ENCODE results near the gene THSD4. TPM values are rescaled to one million over a fixed set of nuclear protein-coding genes. Genes with fewer than 3 reads are reported as not detected.

The THSD4 gene
- total RNA-seq, 2 donors from 2014 or later: 16.3 to 18.8 TPM

DNA sequence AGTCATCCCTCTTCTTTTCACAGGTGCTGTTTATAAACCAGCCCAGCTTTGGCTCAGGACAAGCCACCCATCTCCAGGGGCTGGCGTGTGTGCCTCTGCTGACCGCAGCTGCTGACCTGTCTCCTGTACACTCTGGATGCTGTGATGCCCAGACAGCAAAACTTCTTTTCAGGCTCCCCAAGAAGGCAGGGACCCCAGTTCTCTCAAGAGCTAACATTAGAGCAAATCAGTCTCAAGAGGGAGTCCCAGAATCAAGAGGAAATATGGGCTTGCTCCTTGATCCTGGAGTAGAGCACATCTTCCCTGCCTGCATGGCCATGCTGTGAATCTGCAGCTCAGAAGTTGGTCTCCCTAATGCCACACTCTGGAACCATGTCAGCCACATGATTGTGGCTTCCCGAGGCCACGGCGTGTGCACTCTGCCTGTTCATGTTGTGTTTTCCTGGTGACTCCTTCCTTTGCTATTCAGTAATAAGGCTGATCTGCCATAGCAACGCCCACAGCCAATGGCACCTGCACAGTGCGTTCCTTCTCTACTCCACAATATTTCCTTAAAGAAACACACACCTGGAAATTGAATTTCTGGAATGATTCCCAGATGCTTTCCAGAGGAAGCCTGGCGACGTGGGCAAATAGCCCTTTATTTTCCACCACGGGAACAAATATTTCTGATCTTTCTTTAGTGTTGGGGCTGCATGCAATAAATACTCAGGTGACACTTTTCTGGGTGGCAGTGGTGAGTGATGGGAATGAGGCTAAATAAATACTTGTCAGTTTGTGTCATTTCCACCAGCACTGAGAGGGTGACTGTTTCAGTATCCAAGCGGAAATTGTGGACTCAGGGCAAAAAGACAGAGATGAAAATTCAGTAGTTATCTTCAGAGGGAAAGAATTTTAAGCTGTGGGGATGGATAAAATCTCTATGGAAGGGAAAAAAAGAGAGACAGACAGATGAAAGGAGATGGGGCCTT, 21.9 kb upstream of the THSD4 start:
- DNase-seq (ENCODE audit: low spot score): no peak
- intact Hi-C loops (cut with DNase I): no loop called here

DNA sequence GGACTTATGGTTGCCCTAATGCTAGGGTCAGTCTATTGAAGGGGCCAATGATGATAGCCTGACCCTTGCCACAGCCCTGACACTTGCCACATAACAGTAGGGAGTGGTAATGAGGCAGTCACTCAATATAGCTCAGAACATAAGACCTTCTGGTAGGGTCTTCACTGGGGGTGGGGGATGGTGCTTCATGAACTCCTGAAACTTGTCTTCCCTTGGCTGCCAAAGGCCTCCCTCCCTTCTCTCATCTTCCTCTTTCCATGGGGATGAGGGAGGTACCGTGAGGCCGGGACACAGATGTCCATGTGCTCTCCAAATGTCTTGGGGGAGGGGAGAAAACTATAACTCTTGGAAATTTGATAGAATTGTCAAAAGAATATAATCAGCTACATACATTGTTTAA, 21.1 kb upstream of the THSD4 start:
- DNase-seq (ENCODE audit: low spot score): no peak
- intact Hi-C loops (cut with DNase I): no loop called here

DNA sequence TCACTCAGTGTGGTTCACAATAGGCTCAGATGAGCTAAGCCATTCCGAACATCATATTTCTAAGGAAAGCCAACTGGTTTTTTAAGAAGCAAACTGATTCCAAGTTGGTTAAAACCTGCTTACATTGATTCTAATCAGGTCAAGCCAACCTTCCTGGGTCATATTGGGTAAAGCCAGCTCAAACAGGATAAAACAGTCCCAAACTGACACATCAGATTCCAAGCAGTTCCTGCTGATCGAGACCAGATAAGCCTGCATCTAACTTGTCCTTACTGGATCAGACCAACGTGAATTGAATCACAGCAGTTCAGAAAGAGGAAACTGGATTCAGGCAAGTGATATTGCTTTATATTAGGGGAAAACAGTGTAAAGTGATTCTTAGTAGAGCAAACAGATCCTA, 18.6 kb upstream of the THSD4 start:
- DNase-seq (ENCODE audit: low spot score): no peak
- intact Hi-C loops (cut with DNase I): no loop called here

DNA sequence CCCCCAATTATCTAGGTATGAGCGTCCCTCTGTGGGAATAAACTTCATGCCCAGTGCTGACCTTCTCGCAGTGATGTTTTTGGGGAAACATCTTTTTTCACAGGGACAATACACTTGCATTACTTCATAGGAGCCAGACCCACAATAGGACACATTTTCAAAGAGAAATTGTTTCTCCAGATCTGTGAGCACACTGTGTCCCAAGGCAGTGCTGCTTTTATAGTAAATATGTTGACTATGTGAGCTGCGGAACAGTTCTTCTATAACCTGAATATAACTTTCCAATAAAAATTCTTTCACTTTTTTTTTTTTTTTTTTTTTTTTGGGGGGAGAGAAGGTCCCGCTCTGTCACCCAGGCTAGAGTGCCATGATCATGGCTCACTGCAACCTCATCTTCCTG, 17.4 kb upstream of the THSD4 start:
- DNase-seq (ENCODE audit: low spot score): no peak
- intact Hi-C loops (cut with DNase I): no loop called here

DNA sequence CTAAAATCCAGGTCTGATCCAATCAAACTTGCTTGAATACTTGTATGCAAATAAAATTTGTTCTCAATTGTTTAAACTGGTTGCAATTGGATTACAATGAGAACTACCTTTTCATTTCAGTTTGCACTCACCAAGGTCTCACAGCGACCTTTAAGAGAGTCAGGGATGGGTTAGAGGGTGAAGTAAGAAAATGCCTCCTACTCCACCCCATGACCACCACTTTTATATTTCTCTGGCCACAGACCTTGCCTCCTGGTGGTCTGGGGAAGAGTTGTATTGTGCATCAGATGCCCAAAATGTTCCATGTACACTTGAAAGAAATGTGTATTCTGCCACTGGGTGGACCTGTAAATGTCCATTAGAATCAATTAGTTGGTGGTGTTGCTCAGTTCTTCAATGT, 16.4 kb upstream of the THSD4 start:
- intact Hi-C loops (cut with DNase I): no loop called here
- DNase-seq (ENCODE audit: low spot score): no peak

DNA sequence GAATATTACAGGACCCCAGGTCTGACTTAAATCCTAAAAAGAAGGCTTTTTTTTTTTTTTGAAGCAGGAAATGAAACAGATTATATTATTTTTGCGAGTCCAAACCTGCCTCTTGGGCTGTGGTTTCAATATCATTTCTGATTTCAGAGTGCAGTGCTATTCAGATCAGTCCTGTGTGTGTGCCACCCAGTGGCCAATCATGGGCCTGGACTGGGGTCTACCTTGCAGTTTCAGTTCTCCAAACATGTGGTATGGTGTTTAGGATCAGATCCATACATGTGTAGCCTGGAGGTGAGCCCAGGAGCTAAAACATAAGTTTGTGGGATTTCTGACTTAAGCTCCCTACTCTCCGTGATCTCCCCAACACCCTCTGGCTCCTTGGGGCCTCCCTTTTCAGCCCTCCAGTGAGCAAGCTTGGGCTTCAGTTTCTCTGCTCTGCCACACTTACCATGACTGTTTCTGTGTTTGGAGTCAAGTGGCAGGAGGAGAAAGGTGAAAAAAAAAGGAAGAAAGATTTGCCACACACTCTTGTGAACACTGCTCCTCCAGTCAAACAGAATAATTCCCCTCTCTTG, 12.1 kb upstream of the THSD4 start:
- intact Hi-C loops (cut with DNase I): loop anchor here in 1 of 2 donors (10.0 kb wide), 1 partner anchor 78 kb away; no protein-coding TSS in a partner anchor
- DNase-seq (ENCODE audit: low spot score): no peak

DNA sequence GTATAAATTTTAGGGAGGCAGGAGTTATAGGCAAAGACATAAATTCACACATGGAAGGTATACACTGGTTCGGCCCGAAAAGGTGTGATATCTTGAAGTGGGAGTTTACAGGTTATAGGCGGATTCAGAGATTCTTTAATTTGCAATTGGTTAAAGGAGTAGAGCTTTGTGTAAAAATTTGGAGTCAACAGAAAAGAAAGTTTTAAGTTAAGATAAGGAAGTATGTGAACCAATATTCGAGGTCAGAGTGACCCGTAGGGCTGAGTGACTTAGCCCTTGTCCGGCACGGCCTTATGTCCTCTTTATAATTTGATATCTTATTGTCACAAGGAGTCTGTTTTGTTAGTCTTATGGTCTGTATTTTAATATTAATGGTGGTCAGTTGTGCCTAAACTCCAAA, 10.6 kb upstream of the THSD4 start:
- no peak for DNase-seq (ENCODE audit: low spot score)
- intact Hi-C loops (cut with DNase I): loop anchor here in 1 of 2 donors (10.0 kb wide), 1 partner anchor 80 kb away; no protein-coding TSS in a partner anchor

DNA sequence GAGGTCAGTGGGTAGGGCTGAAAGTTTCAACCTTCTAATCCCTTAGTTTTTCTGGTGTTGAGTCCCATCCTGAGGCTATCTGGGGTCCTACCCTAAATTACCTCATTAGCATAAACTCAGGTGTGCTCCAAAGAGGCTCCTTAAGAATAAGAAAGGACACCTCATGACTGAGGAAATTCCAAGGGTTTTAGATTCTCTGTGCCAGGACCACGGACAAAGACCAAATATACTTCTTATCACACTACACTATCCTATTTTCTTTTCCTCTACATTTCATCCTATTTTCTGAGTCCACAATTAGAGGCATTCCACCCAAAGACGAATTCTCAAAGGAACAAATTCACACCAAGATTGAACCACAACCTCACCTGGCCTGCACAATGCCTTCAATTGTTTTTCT, 9.8 kb upstream of the THSD4 start:
- intact Hi-C loops (cut with DNase I): loop anchor here in 1 of 2 donors (10.0 kb wide), 1 partner anchor 81 kb away; no protein-coding TSS in a partner anchor

DNA sequence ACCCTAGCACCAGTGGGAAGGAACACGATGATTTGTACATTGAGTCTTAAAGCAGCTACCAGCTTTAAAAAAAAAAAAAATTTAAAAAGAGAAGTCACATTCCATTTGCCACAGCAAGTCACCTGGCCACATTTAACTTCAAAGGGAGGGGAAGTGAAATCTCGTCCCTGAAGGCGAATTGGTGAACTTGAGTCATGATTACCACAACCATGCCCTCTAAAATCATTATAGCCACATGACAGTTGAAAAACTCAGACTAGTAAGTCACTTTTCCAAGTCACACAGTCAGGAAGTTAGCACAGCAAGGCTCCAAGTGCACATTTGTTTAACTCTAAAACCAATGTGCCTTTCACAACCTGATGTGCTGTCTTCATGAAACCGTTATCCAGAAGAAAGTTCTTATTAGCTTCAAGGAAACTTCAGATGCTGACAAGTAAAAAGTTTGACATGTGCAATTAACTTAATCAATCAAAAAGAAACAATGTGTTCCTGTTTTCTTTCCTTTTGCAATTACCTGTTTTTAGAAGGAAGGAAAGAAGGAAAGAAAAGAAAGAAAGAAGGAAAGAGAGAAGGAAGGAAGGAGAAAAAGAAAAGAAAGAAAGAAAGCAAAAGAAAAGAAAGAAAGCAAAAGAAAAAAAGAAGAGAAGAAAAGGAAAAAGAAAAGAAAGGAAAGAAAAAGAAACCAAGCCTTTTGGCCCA, 8.3 kb upstream of the THSD4 start:
- no peak for DNase-seq (ENCODE audit: low spot score)
- intact Hi-C loops (cut with DNase I): loop anchor here in 1 of 2 donors (10.0 kb wide), 1 partner anchor 82 kb away; no protein-coding TSS in a partner anchor

More for the DNA sequence above, 9.8 kb upstream of the THSD4 start:
- no peak for DNase-seq (ENCODE audit: low spot score)

DNA sequence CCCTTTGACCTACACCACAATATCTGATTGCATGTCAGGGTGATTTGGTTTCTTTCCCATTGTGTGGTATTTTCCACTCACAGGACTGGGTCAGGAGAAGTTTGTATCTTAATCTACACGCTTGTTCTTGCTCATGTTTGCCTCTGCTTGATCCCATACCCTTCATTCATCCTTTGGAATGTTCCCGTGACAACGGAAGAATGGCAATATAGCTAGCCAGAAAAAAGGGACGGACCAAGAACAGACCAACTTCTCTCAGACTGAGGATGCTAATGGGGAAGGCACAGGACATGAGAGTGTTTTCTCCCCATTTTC, 7.8 kb upstream of the THSD4 start:
- DNase-seq (ENCODE audit: low spot score): no peak
- intact Hi-C loops (cut with DNase I): loop anchor here in 1 of 2 donors (10.0 kb wide), 1 partner anchor 83 kb away; no protein-coding TSS in a partner anchor

DNA sequence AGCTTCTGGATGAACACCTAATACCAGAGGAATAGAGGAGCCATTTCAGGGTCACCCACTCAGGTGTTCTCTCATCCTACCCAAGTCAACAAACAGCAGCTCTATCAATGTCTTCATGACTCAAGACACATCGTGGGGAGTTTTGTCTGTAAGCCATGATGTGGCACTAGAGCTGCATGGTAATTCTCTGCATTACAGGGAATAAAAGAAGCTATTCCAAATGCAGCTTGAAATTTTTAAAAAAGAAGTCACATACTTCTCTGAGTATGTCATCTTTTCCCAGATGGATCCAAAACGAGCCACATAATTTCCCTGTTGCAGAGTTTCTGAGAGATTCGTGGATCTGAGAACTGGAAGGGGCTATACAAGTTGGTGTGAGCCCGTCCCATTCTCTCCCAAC, 6.1 kb upstream of the THSD4 start:
- DNase-seq (ENCODE audit: low spot score): no peak
- intact Hi-C loops (cut with DNase I): loop anchor here in 1 of 2 donors (10.0 kb wide), 1 partner anchor 84 kb away; no protein-coding TSS in a partner anchor

DNA sequence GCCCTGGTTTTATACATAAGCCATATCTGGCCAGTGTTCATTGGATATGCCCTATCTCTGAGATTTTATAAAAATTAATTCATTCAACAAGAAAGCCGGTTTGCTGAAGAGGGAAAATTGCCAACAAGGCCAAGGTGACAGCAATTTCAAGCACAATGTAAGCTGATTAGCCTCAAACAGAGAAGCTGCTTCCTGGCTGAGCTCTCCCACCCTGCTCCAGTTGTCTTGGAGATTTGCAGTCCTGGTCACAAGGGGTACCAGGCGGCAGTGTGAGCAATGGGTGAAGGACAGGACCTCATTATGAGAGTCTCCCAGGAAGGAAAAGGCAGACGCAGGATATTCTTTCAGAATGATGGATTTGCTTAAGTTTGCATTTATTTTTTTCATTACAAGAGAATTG, 5.4 kb upstream of the THSD4 start:
- DNase-seq (ENCODE audit: low spot score): no peak
- intact Hi-C loops (cut with DNase I): loop anchor here in 1 of 2 donors (10.0 kb wide), 1 partner anchor 85 kb away; no protein-coding TSS in a partner anchor

DNA sequence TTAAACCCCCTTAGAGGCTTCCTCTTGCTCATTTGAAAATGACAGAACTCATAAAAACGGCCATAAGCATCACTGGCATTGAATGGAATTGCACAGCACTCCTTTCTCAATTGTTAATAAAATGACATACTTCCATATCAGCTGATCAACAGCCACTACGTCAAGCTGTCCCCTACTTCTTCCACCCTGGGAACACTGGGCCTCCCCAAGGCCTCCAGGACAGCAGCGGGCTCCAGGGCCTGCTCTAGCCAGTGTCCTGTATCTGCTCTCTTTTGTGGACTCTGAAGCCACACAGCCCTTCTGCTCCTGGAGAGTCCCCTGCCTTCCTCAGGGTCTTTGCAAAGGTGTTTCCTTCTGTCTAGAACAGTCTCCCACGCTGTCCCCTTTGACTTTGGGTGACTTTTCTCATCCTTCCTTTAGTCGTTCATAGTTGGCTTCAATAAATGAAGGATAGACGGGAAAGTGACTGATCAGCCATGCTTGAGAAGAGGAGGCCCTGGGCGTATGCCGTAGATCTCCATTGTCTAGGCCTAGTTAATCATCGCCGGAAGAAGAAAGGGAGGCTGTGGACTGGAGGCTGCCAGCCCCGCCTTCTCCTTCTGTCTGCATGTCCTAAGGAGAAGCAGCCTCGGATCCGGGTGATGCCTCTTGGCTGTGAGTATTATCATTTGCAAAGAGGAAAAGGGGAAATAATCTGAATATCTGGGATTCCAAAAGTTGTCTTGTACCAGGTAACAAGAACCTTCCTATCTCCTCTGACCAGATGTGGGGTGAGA, 4.7 kb upstream of the THSD4 start:
- no peak for DNase-seq (ENCODE audit: low spot score)
- intact Hi-C loops (cut with DNase I): no loop called here

DNA sequence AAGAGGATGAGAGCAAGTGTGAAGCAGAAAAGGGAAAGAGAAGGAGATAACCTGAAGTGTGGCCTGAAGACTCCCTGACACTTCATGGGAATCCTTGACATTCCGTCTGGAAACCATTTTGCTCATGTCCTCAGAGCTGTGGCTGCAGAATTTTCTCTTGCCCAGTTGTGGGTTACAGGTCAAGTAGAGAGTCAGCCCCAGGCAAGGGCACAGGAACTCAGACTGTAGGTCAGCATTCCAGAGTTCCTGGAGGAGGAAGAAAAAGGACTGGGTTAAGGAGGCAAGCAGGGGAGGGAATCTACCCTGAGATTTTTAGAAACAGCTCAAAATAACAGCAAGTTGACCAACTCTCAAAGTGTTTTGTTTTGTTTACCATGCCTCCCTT, 4.1 kb upstream of the THSD4 start:
- intact Hi-C loops (cut with DNase I): no loop called here

DNA sequence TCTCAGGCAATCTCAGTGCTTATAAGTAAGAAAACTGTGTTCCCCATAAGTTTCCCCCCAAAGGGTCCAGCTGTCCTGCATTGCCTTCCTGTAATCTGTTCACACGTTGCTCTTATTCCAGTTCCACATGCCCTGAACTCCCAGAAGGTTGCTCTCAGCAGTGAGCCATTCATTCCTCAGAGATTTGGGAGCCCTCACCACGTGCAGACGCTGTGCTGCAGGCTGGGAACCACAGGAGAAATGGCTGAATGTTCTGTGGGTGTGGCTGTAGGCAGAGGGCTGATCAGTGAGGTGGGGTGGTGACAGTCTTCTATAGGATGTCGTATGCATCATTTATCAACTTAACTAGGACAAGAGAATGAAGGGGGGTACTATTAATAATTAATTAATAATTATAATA, 3.3 kb upstream of the THSD4 start:
- intact Hi-C loops (cut with DNase I): no loop called here
- no peak for DNase-seq (ENCODE audit: low spot score)

More for the DNA sequence above, 4.1 kb upstream of the THSD4 start:
- DNase-seq (ENCODE audit: low spot score): no peak

DNA sequence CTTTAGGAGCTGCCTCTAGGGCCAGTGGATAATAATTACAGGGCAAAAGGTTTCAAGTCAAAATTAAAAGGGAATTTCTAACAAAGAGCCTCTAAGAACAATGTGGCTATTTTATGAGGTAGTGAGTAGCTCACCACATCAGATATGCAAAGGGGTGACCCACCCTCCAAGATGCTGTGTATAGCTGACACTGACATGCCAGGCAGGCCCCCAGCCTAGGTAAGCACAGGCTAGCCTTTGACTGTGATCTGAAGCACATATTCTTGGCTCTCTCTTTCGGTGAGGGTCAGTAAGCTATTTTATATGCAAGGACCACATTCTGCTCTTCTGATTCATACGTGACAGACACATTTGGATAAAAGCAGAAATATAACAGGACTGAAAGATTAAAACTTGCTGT, 2.8 kb upstream of the THSD4 start:
- intact Hi-C loops (cut with DNase I): no loop called here
- DNase-seq (ENCODE audit: low spot score): no peak

DNA sequence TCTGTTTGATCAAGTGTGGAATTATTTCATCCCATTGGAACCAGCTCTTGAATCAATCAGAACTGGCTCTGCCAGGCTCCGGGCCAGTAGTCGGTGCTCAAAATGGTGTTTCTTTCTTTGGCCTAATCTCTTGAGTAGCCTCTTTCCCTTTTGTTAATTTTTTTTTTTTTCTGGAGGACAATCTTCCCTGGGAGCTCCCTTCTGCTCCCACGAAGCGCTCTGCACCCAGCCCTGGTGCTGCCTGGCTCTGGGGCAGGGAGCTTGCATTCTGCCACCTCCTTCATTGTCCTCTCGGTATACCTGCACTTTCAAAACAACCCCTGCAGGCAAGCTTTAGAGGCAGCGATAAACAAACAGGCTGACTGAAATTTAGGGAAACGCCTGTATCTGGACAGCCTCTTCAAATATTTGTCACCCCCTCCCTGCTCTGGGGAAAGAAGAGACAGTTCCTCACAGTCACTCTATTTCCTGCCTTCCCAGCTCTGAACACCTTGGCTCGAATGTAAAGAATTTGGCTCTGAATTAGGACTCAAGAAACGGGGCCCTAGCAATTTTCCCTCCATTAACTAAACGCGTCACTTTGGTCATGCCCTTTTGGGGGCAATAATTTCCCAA, 1.1 kb upstream of the THSD4 start:
- no peak for DNase-seq (ENCODE audit: low spot score)
- intact Hi-C loops (cut with DNase I): loop anchor here in 1 of 2 donors (2.0 kb wide), 1 partner anchor 327 kb away; no protein-coding TSS in a partner anchor

DNA sequence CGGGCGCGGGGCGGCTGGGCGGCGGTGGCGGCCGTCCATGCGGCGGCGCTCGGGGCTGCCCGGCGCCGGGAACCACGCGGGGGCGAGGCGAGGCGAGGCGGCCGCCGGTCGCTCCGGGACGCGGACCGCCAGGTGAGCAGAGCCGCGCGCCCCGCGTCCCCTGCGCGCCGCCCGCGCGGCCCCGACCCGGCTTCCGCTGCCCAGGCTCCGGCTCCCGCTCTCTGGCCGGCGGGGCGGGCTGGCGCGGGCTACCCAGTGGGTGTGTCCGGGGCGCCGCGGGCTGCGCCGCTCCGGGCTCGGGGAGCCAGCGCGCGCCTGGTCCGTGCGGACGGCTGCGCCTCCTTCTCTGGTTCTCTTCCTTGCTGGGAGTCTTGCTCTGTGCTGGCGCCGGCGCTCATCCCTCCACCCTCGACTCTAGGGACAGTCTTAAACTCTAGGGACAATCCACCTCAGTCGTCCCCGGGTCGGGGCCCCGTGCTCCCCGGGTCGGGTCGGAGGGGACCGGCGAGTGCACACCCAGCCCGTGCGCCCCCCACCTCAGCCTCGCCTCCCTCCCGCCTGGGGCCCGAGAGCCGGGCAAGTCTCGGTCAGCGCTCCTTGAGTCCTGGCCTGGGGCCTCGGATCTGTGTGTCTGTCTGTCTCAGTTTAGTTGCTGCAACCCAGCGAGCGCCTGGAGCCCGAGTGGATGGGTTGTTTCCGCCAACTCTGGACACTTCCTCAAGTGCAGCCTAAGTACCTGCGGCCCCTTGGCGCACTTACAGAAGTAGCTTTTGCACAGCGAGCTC, 488 bp downstream of the THSD4 start:
- intact Hi-C loops (cut with DNase I): loop anchor here in 1 of 2 donors (2.0 to 5.0 kb wide), 2 partner anchors 162 to 325 kb away; no protein-coding TSS in a partner anchor
- DNase-seq (ENCODE audit: low spot score): peak; percentile 83

Data from posterior vena cava (tissue), 2 donors.